Stomach (tissue), 4 donors: ENCODE measurements around the gene SEL1L2.

Experiments
- EP300 ChIP-seq: sonication (generic); formaldehyde crosslinking; IDR thresholded peaks from one replicate; pipeline ENCODE4 v1.6.1; 2017; ENCODE audit warnings: antibody characterized with exemption
- POLR2A ChIP-seq, 4 donors: fragments of 450-650 bp; IDR thresholded peaks; one replicate each; pipeline ENCODE4 v1.6.1; 2016; ENCODE audit warnings: antibody characterized with exemption in 4 of 4, control low read depth in 2 of 4, mild to moderate bottlenecking in 1 of 4, moderate library complexity in 1 of 4
- POLR2AphosphoS5 ChIP-seq, 3 donors: sonication (generic); formaldehyde crosslinking; IDR thresholded peaks; one replicate each; pipeline ENCODE4 v1.6.1; 2016; ENCODE audit warnings: antibody characterized with exemption in 3 of 3
- TF ChIP-seq, protein P1 (sequence below), 7 experiments: fragments of 450-650 bp in 4 of 7; fragments of 200-600 bp in 3 of 7; sonication (generic) in 3 of 7; IDR thresholded peaks; one replicate each; pipeline ENCODE4 v1.5.1; 2016 to 2019; ENCODE audit warnings: antibody characterized with exemption in 7 of 7, control low read depth in 2 of 7, mild to moderate bottlenecking in 1 of 7

DNA sequence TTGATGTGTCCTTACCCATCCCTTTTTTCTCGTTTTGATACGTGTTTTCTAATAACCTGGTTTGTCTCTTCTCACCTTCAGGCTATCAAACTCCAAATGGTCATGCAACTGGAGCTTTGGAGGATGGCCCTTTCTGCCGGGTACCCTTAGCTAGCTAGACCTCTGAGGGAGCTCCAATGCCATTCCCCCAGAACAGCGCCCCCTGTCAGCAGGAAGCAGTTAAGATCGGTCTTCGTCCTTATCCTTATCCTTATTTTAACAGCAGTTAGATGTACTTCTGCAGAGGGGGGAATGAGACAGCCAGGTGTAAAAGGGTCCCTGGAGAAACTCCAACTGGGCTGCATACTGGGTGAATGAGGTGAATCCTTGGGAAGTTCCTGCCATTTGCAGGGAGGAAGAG, 37.2 kb downstream of the SEL1L2 start:
- TF ChIP-seq POLR2A (IDR thresholded peaks at IDR 0.05) (no peak), EP300 (no peak), POLR2AphosphoS5 (IDR thresholded peaks at IDR 0.05) (no peak)
- TF ChIP-seq, protein P1, sequence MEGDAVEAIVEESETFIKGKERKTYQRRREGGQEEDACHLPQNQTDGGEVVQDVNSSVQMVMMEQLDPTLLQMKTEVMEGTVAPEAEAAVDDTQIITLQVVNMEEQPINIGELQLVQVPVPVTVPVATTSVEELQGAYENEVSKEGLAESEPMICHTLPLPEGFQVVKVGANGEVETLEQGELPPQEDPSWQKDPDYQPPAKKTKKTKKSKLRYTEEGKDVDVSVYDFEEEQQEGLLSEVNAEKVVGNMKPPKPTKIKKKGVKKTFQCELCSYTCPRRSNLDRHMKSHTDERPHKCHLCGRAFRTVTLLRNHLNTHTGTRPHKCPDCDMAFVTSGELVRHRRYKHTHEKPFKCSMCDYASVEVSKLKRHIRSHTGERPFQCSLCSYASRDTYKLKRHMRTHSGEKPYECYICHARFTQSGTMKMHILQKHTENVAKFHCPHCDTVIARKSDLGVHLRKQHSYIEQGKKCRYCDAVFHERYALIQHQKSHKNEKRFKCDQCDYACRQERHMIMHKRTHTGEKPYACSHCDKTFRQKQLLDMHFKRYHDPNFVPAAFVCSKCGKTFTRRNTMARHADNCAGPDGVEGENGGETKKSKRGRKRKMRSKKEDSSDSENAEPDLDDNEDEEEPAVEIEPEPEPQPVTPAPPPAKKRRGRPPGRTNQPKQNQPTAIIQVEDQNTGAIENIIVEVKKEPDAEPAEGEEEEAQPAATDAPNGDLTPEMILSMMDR (IDR thresholded peaks at IDR 0.05) = no peak
